ENCODE results near the gene ABCA2. TPM values are rescaled to one million over a fixed set of nuclear protein-coding genes. Genes with fewer than 3 reads are reported as not detected.

The ABCA2 gene
- total and polyA plus RNA-seq, 9 of the 15 experiments (the other 6 are each of a cell fraction or from before 2014, with no cell fraction given), result 0.69 to 16.3 (median 6.1) TPM; not detected in 2

DNA sequence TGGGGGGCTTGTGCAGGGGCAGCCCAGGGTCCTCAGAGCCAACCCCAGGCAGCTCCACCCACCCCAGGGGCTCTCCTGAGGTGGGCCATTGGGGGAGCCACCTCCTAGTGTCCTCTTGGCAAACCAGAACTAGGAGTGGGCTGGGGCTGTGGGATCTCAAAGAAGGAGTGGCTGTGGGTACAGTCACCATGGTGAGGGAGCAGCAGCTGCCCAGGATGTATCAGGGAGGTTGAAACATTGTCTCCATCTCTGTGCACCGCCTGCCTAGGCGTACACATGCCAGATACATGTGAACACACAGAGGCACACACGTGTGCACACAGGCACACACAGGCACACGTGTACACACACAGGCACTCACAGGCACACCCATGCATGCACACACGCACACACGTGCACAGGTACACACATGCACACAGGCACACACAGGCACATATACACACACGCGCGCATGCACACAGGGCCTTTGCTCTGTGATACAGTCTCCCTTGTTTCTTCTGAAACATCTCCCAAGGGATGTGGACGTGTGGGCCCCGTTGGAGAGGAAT is 65.3 kb downstream of the ABCA2 start:
- Histone ChIP-seq H3K4me2 (ENCODE audit: insufficient read depth, low read length) (no peak overlapping the region), H2AFZ (ENCODE audit: low read depth, low read length) (no peak overlapping the region), H3K9me1 (ENCODE audit: control insufficient read depth, insufficient read depth, low read length) (no peaks in the 10 kb centered on the region), H3K4me3 (no peak overlapping the region), H3K36me3 (ENCODE audit: control insufficient read depth, insufficient read depth, low read length) (no peaks in the 10 kb centered on the region), H3K9me3 (replicated peaks; ENCODE audit: control insufficient read depth, insufficient read depth, low read depth, low read length) (no peaks in the 10 kb centered on the region), H3K27me3 (ENCODE audit: control insufficient read depth in 2 of 2, insufficient read depth in 2 of 2, low read length in 2 of 2) (no peaks in the 10 kb centered on the region), H3K9ac (ENCODE audit: insufficient read depth in 1 of 2, low read depth in 2 of 2, low read length in 2 of 2) (peak overlapping the region in 1 of 2 experiments; percentile 66; a peak in 2 of 4 replicates), H3K79me2 (ENCODE audit: control insufficient read depth, insufficient read depth, low read length) (no peaks in the 10 kb centered on the region), H4K20me1 (replicated peaks; ENCODE audit: control insufficient read depth, insufficient read depth, low read length) (no peaks in the 10 kb centered on the region), H3K27ac (ENCODE audit: extremely low read depth, low read depth, low read length) (no peak overlapping the region), H3K4me1 (replicated peaks in 1 of 2; ENCODE audit: control insufficient read depth in 2 of 2, insufficient read depth in 2 of 2, low read length in 2 of 2) (peaks cover 26 to 77% of the 10 kb centered on the region in 2 experiments; a peak in 4 of 5 replicates)
- DNase-seq (ENCODE audit: extremely low read depth in 1 of 4, low spot score in 3 of 4), result no peak
- POLR2A ChIA-PET, result interaction anchor here (0.6 to 0.7 kb wide), 2 partner anchors 37 to 65 kb away, joined by 3 read pairs; no protein-coding TSS in a partner anchor
- BruUV-seq (replicated peaks), result no TSS peak
- CTCF ChIA-PET (ENCODE audit: low intra/inter-chr PET ratio), result no interaction called here
- intact Hi-C loops (cut with micrococcal nuclease), result no loop called here
- peak; percentile 42 for FAIRE-seq
- TF ChIP-seq KDM1A (IDR thresholded peaks at IDR 0.05) (peak in 1 of 2 experiments; percentile 93; a peak in 2 of 4 replicates), ZNF445 (CRISPR knock-in tag; IDR thresholded peaks at IDR 0.05; ENCODE audit: low read depth) (no peak)
- WGBS (ENCODE audit: insufficient coverage, low coverage, missing lambda C conversion rate), result 86% methylated on average over 11 of the region's 11 CpGs
- in situ Hi-C loops (cut with MboI), result no loop called here
- ATAC-seq, result no peak

DNA sequence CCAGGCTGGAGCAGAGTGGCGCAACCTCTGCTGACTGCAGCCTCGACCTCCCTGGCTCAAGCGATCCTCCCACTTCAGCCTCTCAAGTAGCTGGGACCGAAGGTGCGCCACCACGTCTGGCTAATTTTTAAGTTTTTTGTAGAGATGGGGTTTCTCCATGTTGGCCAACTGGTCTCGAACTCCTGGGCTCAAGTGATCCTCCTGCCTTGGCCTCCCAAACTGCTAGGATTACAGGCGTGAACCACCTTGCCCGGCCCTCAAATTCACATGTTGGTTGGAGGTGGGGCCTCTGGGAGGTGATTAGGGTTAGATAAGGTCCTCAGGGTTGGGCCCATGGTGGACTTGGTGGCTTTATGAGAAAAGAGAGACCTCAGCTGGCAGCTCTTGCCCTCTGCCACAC is 65.9 kb downstream of the ABCA2 start:
- H3K9ac ChIP-seq (ENCODE audit: insufficient read depth in 1 of 2, low read depth in 2 of 2, low read length in 2 of 2), result peak overlapping the region in 1 of 2 experiments; percentile 66; a peak in 1 of 4 replicates
- no peak for ATAC-seq
- no peak overlapping the region for H3K27ac ChIP-seq (ENCODE audit: extremely low read depth, low read depth, low read length)
- no peaks in the 10 kb centered on the region for H3K27me3 ChIP-seq (ENCODE audit: control insufficient read depth in 2 of 2, insufficient read depth in 2 of 2, low read length in 2 of 2)
- CTCF ChIA-PET (ENCODE audit: low intra/inter-chr PET ratio), result no interaction called here
- no peak for FAIRE-seq
- H3K4me3 ChIP-seq, result no peak overlapping the region
- peaks cover 26 to 77% of the 10 kb centered on the region in 2 experiments; a peak in 4 of 5 replicates for H3K4me1 ChIP-seq (replicated peaks in 1 of 2; ENCODE audit: control insufficient read depth in 2 of 2, insufficient read depth in 2 of 2, low read length in 2 of 2)
- no peaks in the 10 kb centered on the region for H3K9me1 ChIP-seq (ENCODE audit: control insufficient read depth, insufficient read depth, low read length)
- H3K79me2 ChIP-seq (ENCODE audit: control insufficient read depth, insufficient read depth, low read length), result no peaks in the 10 kb centered on the region
- no peak for DNase-seq (ENCODE audit: extremely low read depth in 1 of 4, low spot score in 3 of 4)
- POLR2A ChIA-PET, result interaction anchor here (0.6 to 0.7 kb wide), 2 partner anchors 38 to 64 kb away, joined by 3 read pairs; no protein-coding TSS in a partner anchor
- H3K4me2 ChIP-seq (ENCODE audit: insufficient read depth, low read length), result no peak overlapping the region
- in situ Hi-C loops (cut with MboI), result no loop called here
- intact Hi-C loops (cut with micrococcal nuclease), result no loop called here
- H3K36me3 ChIP-seq (ENCODE audit: control insufficient read depth, insufficient read depth, low read length), result no peaks in the 10 kb centered on the region
- 65% methylated on average over 9 of the region's 9 CpGs for WGBS (ENCODE audit: insufficient coverage, low coverage, missing lambda C conversion rate)
- no peaks in the 10 kb centered on the region for H4K20me1 ChIP-seq (replicated peaks; ENCODE audit: control insufficient read depth, insufficient read depth, low read length)
- H3K9me3 ChIP-seq (replicated peaks; ENCODE audit: control insufficient read depth, insufficient read depth, low read depth, low read length), result no peaks in the 10 kb centered on the region
- no TSS peak for BruUV-seq (replicated peaks)
- H2AFZ ChIP-seq (ENCODE audit: low read depth, low read length), result no peak overlapping the region
- TF ChIP-seq L3MBTL2 (IDR thresholded peaks at IDR 0.05) (peak; percentile 74), ZNF184 (CRISPR knock-in tag; IDR thresholded peaks at IDR 0.05) (no peak)
